Mesothelial cell of epicardium (in vitro differentiated cells): ENCODE data around the gene CACNG7. TPM values are rescaled to one million over a fixed set of nuclear protein-coding genes. Genes with fewer than 3 reads are reported as not detected.

Experiments used
- DNase-seq, 2 experiments: peaks; one replicate each; pipeline ENCODE4 v3.0.0; 2021; ENCODE audit warnings: low spot score in 2 of 2; ENCODE audit not compliant: unreplicated experiment in 2 of 2
- H3K27ac Mint-ChIP-seq: 2 replicates; pipeline ENCODE4 v1.8.0; 2021; ENCODE audit warnings: mixed read lengths
- H3K27me3 Mint-ChIP-seq: 2 replicates; pipeline ENCODE4 v1.8.0; 2021; ENCODE audit warnings: low read depth, mixed read lengths
- H3K36me3 Mint-ChIP-seq: 2 replicates; pipeline ENCODE4 v1.8.0; 2021; ENCODE audit warnings: mixed read lengths
- H3K4me1 Mint-ChIP-seq: 2 replicates; pipeline ENCODE4 v1.8.0; 2021; ENCODE audit warnings: mixed read lengths
- H3K4me3 Mint-ChIP-seq: 2 replicates; pipeline ENCODE4 v1.8.0; 2021; ENCODE audit warnings: mild to moderate bottlenecking, moderate library complexity, mixed read lengths
- H3K9me3 Mint-ChIP-seq: 2 replicates; pipeline ENCODE4 v1.8.0; 2021; ENCODE audit warnings: mixed read lengths
- total RNA-seq: library from RNA; stranded (reverse); gene quantifications from 3 replicates; pipeline ENCODE4 v1.2.1, GENCODE V29; 2021
- TF ChIP-seq, protein P1 (sequence below): fragments of 200-600 bp; sonication (generic); IDR thresholded peaks from one replicate; pipeline ENCODE4 v1.5.0; 2021; ENCODE audit warnings: antibody characterized with exemption; ENCODE audit not compliant: unreplicated experiment

CACNG7 gene
- total RNA-seq, 1 donor from 2014 or later, result 0.76 TPM

GRCh38 chr19:53885036-53885435, 24.0 kb upstream of the CACNG7 start:
- no peaks in the 10 kb centered on the region for H3K9me3 Mint-ChIP-seq
- no peaks in the 10 kb centered on the region for H3K36me3 Mint-ChIP-seq
- no peak overlapping the region for H3K27ac Mint-ChIP-seq
- peaks cover 10% of the 10 kb centered on the region for H3K4me1 Mint-ChIP-seq
- peaks cover 45% of the 10 kb centered on the region for H3K27me3 Mint-ChIP-seq
- DNase-seq, result no peak
- H3K4me3 Mint-ChIP-seq, result no peak overlapping the region
- TF ChIP-seq, protein P1, sequence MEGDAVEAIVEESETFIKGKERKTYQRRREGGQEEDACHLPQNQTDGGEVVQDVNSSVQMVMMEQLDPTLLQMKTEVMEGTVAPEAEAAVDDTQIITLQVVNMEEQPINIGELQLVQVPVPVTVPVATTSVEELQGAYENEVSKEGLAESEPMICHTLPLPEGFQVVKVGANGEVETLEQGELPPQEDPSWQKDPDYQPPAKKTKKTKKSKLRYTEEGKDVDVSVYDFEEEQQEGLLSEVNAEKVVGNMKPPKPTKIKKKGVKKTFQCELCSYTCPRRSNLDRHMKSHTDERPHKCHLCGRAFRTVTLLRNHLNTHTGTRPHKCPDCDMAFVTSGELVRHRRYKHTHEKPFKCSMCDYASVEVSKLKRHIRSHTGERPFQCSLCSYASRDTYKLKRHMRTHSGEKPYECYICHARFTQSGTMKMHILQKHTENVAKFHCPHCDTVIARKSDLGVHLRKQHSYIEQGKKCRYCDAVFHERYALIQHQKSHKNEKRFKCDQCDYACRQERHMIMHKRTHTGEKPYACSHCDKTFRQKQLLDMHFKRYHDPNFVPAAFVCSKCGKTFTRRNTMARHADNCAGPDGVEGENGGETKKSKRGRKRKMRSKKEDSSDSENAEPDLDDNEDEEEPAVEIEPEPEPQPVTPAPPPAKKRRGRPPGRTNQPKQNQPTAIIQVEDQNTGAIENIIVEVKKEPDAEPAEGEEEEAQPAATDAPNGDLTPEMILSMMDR, result no peak

DNA sequence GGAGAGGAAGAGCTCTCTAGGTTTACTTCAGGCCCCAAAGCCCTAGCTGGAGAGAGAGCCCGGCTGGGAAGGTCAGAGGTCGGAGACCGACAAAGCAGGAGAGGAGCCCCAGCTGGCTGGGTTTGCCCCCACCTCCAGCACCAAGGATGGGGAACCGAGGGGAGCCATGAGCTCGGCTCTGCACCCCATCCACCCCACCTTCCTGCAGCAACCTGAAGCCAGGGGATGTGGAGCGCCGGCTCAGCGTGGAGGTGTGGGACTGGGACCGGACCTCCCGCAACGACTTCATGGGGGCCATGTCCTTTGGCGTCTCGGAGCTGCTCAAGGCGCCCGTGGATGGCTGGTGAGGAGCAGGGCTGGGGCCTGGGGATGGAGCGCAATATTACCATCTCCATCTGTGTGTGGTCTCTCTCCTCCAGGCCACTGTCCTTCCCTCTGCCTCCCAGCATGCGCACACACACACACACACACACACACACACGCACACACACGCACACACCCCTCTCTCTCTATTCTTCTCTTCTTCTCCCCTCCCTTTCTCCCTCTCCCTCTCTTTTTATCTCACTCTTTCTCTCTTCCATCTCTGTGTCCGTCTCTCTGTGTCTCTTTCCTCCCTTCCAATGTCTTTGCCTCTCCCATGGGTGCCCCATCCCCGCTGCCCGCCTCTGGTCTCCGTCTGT, 16.6 kb upstream of the CACNG7 start:
- Mint-ChIP-seq H3K4me3 (no peak overlapping the region), H3K36me3 (no peaks in the 10 kb centered on the region), H3K4me1 (no peaks in the 10 kb centered on the region), H3K27ac (no peak overlapping the region), H3K27me3 (peaks cover 56% of the 10 kb centered on the region), H3K9me3 (no peaks in the 10 kb centered on the region)
- DNase-seq, result no peak
- TF ChIP-seq, protein P1, result no peak

GRCh38 chr19:53892981-53893325, 16.1 kb upstream of the CACNG7 start:
- H3K27ac Mint-ChIP-seq, result no peak overlapping the region
- DNase-seq, result no peak
- H3K9me3 Mint-ChIP-seq, result no peaks in the 10 kb centered on the region

DNA sequence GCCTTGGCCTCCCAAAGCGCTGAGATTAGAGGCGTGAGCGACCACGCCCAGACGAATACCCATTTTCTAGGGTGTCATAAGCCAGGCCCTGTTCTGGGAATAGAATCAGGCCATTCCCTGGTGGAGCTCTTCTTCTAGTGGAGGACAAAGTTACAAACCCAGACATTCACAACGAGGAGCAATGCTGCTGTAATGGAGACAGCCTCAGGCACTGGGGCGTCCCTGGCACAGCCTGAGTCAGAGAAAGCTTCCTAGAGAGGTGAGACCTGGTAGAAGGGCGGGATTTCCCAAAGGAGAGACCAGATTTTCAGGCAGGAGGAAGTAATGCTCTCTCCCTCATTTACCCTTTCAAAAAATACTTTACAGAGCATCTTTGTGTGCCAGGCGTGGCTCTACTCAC, 14.4 kb upstream of the CACNG7 start:
- Mint-ChIP-seq H3K9me3 (no peaks in the 10 kb centered on the region), H3K36me3 (no peaks in the 10 kb centered on the region), H3K27me3 (peaks cover 66% of the 10 kb centered on the region), H3K27ac (no peak overlapping the region), H3K4me3 (no peak overlapping the region), H3K4me1 (peaks cover 3% of the 10 kb centered on the region)
- TF ChIP-seq, protein P1, result no peak
- no peak for DNase-seq

More at GRCh38 chr19:53892981-53893325, 16.1 kb upstream of the CACNG7 start:
- H3K36me3 Mint-ChIP-seq, result no peaks in the 10 kb centered on the region
- peaks cover 60% of the 10 kb centered on the region for H3K27me3 Mint-ChIP-seq
- no peak overlapping the region for H3K4me3 Mint-ChIP-seq
- no peaks in the 10 kb centered on the region for H3K4me1 Mint-ChIP-seq
- TF ChIP-seq, protein P1, result no peak

GRCh38 chr19:53896682-53897081, 12.4 kb upstream of the CACNG7 start:
- H3K27ac Mint-ChIP-seq, result no peak overlapping the region
- no peaks in the 10 kb centered on the region for H3K36me3 Mint-ChIP-seq
- DNase-seq, result no peak
- H3K4me3 Mint-ChIP-seq, result no peak overlapping the region
- H3K4me1 Mint-ChIP-seq, result peaks cover 3% of the 10 kb centered on the region
- H3K27me3 Mint-ChIP-seq, result peaks cover 65% of the 10 kb centered on the region
- no peaks in the 10 kb centered on the region for H3K9me3 Mint-ChIP-seq
- TF ChIP-seq, protein P1, result no peak
